Brain pericyte (primary cell): ENCODE data around the gene KLRB1.
"Not testable (repeated sequence)": the region's sequence is repeated elsewhere in the genome, so short reads cannot be mapped to it uniquely, and the experiment has no call there.

Source experiments
- DNase-seq: peaks from one replicate; pipeline ENCODE4 v3.0.0-alpha.2; 2012; ENCODE audit warnings: low read depth, low spot score

Gene KLRB1

GRCh38 chr12:9607716-9608115 is at the start of gene KLRB1:
TSS of gene KLRB1 (minus strand) at chr12:9607916. CDS start at chr12:9607839, 77 bp downstream.
- no peak for DNase-seq

- no peak for DNase-seq
Measured at GRCh38 chr12:9651265-9651729, 43.6 kb upstream of the KLRB1 start.

GRCh38 chr12:9650151-9650576 is 42.4 kb upstream of the KLRB1 start:
- DNase-seq, result no peak

- no peak for DNase-seq
Measured at GRCh38 chr12:9649532-9649940, 41.8 kb upstream of the KLRB1 start.

- DNase-seq, result no peak
Measured at GRCh38 chr12:9648701-9649531, 41.2 kb upstream of the KLRB1 start.

- DNase-seq, result no peak
Measured at GRCh38 chr12:9647825-9648700, 40.3 kb upstream of the KLRB1 start.

- DNase-seq, result no peak
Measured at GRCh38 chr12:9646794-9647781, 39.4 kb upstream of the KLRB1 start.

- DNase-seq, result not testable (repeated sequence)
Measured at GRCh38 chr12:9644985-9645551, 37.4 kb upstream of the KLRB1 start.

GRCh38 chr12:9643266-9643660 is 35.5 kb upstream of the KLRB1 start:
- no peak for DNase-seq

- DNase-seq, result no peak
Measured at GRCh38 chr12:9642606-9643265, 35.0 kb upstream of the KLRB1 start.

GRCh38 chr12:9640024-9640423 is 32.3 kb upstream of the KLRB1 start:
- no peak for DNase-seq

- no peak for DNase-seq
Measured at GRCh38 chr12:9636851-9637206, 29.1 kb upstream of the KLRB1 start.

GRCh38 chr12:9636150-9636850 is 28.6 kb upstream of the KLRB1 start:
- no peak for DNase-seq

- DNase-seq, result no peak
Measured at GRCh38 chr12:9634969-9635754, 27.4 kb upstream of the KLRB1 start.

GRCh38 chr12:9634177-9634803 is 26.6 kb upstream of the KLRB1 start:
- no peak for DNase-seq

GRCh38 chr12:9632766-9633165 is 25.1 kb upstream of the KLRB1 start:
- no peak for DNase-seq

GRCh38 chr12:9626821-9627220 is 19.1 kb upstream of the KLRB1 start:
- no peak for DNase-seq

GRCh38 chr12:9626291-9626690 is 18.6 kb upstream of the KLRB1 start:
- no peak for DNase-seq

GRCh38 chr12:9625019-9625418 is 17.3 kb upstream of the KLRB1 start:
- no peak for DNase-seq
